MCF 10A (cell line): ENCODE results near the gene SLC5A8. TPM values are rescaled to one million over a fixed set of nuclear protein-coding genes. Genes with fewer than 3 reads are reported as not detected.

Experiments used
- BruUV-seq: library from RNA; stranded (reverse); fragments of 400-500 nt; replicated peaks from 2 replicates; lab custom pipeline; 2021; lab: Mats Ljungman, UMichigan
- CTCF ChIA-PET: fragments of 300-600 bp; sonication (Branson Sonifier 250); formaldehyde crosslinking; extraction: SDS; loops from one replicate; lab custom pipeline; 2021; ENCODE audit warnings: antibody characterized with exemption, inconsistent platforms; lab: Yijun Ruan, JAX
- POLR2A ChIA-PET: fragments of 300-600, 350-650 bp; sonication (Branson Sonifier 250); formaldehyde crosslinking; extraction: SDS; loops from one replicate; lab custom pipeline; 2020; ENCODE audit warnings: antibody characterized with exemption, inconsistent platforms; lab: Yijun Ruan, JAX
- DNase-seq: peaks from one replicate; pipeline ENCODE4 v3.0.0-alpha.2; 2018; ENCODE audit not compliant: unreplicated experiment
- H3K27ac Mint-ChIP-seq: one replicate; pipeline ENCODE4 v1.8.0; 2022; ENCODE audit warnings: mild to moderate bottlenecking, low read depth, mixed read lengths; ENCODE audit not compliant: unreplicated experiment
- H3K27me3 Mint-ChIP-seq: one replicate; pipeline ENCODE4 v1.8.0; 2022; ENCODE audit warnings: mixed read lengths; ENCODE audit not compliant: insufficient read depth, unreplicated experiment
- H3K36me3 Mint-ChIP-seq: one replicate; pipeline ENCODE4 v1.8.0; 2022; ENCODE audit warnings: mild to moderate bottlenecking, moderate library complexity, mixed read lengths; ENCODE audit not compliant: insufficient read depth, unreplicated experiment
- H3K4me1 Mint-ChIP-seq: one replicate; pipeline ENCODE4 v1.8.0; 2022; ENCODE audit warnings: mixed read lengths; ENCODE audit not compliant: insufficient read depth, unreplicated experiment
- H3K4me3 Mint-ChIP-seq: one replicate; pipeline ENCODE4 v1.8.0; 2022; ENCODE audit warnings: mild to moderate bottlenecking, moderate library complexity, mixed read lengths; ENCODE audit not compliant: unreplicated experiment
- H3K9me3 Mint-ChIP-seq: one replicate; pipeline ENCODE4 v1.8.0; 2022; ENCODE audit warnings: mixed read lengths; ENCODE audit not compliant: unreplicated experiment
- CTCF ChIP-seq: fragments of 200-600 bp; IDR thresholded peaks from one replicate; pipeline ENCODE4 v1.8.0; 2022; ENCODE audit warnings: antibody characterized with exemption, mild to moderate bottlenecking; ENCODE audit not compliant: unreplicated experiment
- intact Hi-C: fragments of 100-400 bp; cut with micrococcal nuclease; formaldehyde crosslinking; loops from 2 replicates; pipeline ENCODE4 v1.14.1; 2022
- total RNA-seq: library from RNA; stranded (reverse); gene quantifications from 2 replicates; pipeline ENCODE4 v1.2.3, GENCODE V29; 2022

Gene SLC5A8
- total RNA-seq, 1 experiment from 2014 or later, result not detected

- no peaks in the 10 kb centered on the region for H3K4me1 Mint-ChIP-seq
- ChIA-PET POLR2A (no interaction called here), CTCF (no interaction called here)
- H3K9me3 Mint-ChIP-seq, result no peaks in the 10 kb centered on the region
- no peaks in the 10 kb centered on the region for H3K36me3 Mint-ChIP-seq
- no peak for TF ChIP-seq CTCF
- H3K27ac Mint-ChIP-seq, result no peak overlapping the region
- intact Hi-C loops, result no loop called here
- H3K27me3 Mint-ChIP-seq, result no peaks in the 10 kb centered on the region
- BruUV-seq, result no TSS peak
- no peak for DNase-seq
- H3K4me3 Mint-ChIP-seq, result no peak overlapping the region
These were observed 9.2 kb downstream of the SLC5A8 start for GRCh38 chr12:101200824-101201223.

GRCh38 chr12:101200145-101200544, 9.9 kb downstream of the SLC5A8 start:
- Mint-ChIP-seq H3K9me3 (no peaks in the 10 kb centered on the region), H3K27ac (no peak overlapping the region), H3K4me3 (no peak overlapping the region), H3K36me3 (no peaks in the 10 kb centered on the region), H3K4me1 (no peaks in the 10 kb centered on the region), H3K27me3 (no peaks in the 10 kb centered on the region)
- TF ChIP-seq CTCF, result no peak
- POLR2A ChIA-PET, result no interaction called here
- CTCF ChIA-PET, result no interaction called here
- BruUV-seq, result no TSS peak
- intact Hi-C loops, result no loop called here
- no peak for DNase-seq

- ChIA-PET POLR2A (no interaction called here), CTCF (no interaction called here)
- H3K4me1 Mint-ChIP-seq, result no peaks in the 10 kb centered on the region
- intact Hi-C loops, result no loop called here
- no peak for DNase-seq
- no peak overlapping the region for H3K4me3 Mint-ChIP-seq
- TF ChIP-seq CTCF, result no peak
- no peaks in the 10 kb centered on the region for H3K36me3 Mint-ChIP-seq
- no peak overlapping the region for H3K27ac Mint-ChIP-seq
- H3K27me3 Mint-ChIP-seq, result no peaks in the 10 kb centered on the region
- no peaks in the 10 kb centered on the region for H3K9me3 Mint-ChIP-seq
- BruUV-seq, result no TSS peak
These were observed 23.7 kb downstream of the SLC5A8 start for GRCh38 chr12:101186291-101186690.

- H3K27ac Mint-ChIP-seq, result no peak overlapping the region
- BruUV-seq, result no TSS peak
- no peaks in the 10 kb centered on the region for H3K9me3 Mint-ChIP-seq
- intact Hi-C loops, result no loop called here
- no peak overlapping the region for H3K4me3 Mint-ChIP-seq
- no peaks in the 10 kb centered on the region for H3K36me3 Mint-ChIP-seq
- no peaks in the 10 kb centered on the region for H3K4me1 Mint-ChIP-seq
- TF ChIP-seq CTCF, result no peak
- ChIA-PET POLR2A (no interaction called here), CTCF (no interaction called here)
- DNase-seq, result no peak
- H3K27me3 Mint-ChIP-seq, result no peaks in the 10 kb centered on the region
These were observed 28.3 kb downstream of the SLC5A8 start for GRCh38 chr12:101181776-101182175.
